B cell (primary cell): ENCODE measurements around the gene HSDL2. TPM values are rescaled to one million over a fixed set of nuclear protein-coding genes. Genes with fewer than 3 reads are reported as not detected.
A peak's percentile ranks its signal among the peaks of the same experiment; 100 is the strongest.

ENCODE experiments used
- ATAC-seq: fragments of 200-7000 bp; cut with Tn5 transposase; one replicate; pipeline ENCODE4 v1.10.0; 2021; ENCODE audit warnings: low read depth, mild to moderate bottlenecking, moderate number of reproducible peaks, moderate library complexity
- CTCF ChIA-PET: fragments of 350-600 bp; sonication (Branson Sonifier 250); formaldehyde crosslinking; loops from one replicate; lab custom pipeline; 2021; ENCODE audit warnings: antibody characterized with exemption, inconsistent platforms; lab: Charles Lee
- POLR2A ChIA-PET: fragments of 350-600 bp; sonication (Branson Sonifier 250); formaldehyde crosslinking; loops from one replicate; lab custom pipeline; 2021; ENCODE audit warnings: antibody characterized with exemption; lab: Charles Lee
- DNase-seq: peaks from one replicate; pipeline ENCODE4 v3.0.0; 2013
- H2AFZ ChIP-seq: 2 replicates; pipeline ENCODE4 v1.6.1; 2012; ENCODE audit warnings: mild to moderate bottlenecking, low read depth, low read length; ENCODE audit not compliant: insufficient read depth, poor library complexity, severe bottlenecking
- H3K27ac ChIP-seq, 2 donors: 1 replicate in 1 of 2; 2 replicates in 1 of 2; pipeline ENCODE4 v1.5.1; 2012 to 2013; ENCODE audit warnings: low read length in 2 of 2, mild to moderate bottlenecking in 2 of 2, moderate library complexity in 1 of 2
- H3K27me3 ChIP-seq, 4 experiments: fragments of 200-600 bp in 1 of 4; sonication (generic) in 1 of 4; replicated peaks in 1 of 4; 1 replicate in 2 of 4; 2 replicates in 2 of 4; pipeline versions ENCODE4 v1.6.1 to v1.7.0; 2013 to 2016; ENCODE audit warnings: low read length in 3 of 4, mild to moderate bottlenecking in 2 of 4, mixed read lengths in 1 of 4, moderate library complexity in 1 of 4; ENCODE audit not compliant: insufficient read depth in 4 of 4, control insufficient read depth in 3 of 4; ENCODE audit errors: control extremely low read depth in 1 of 4
- H3K36me3 ChIP-seq, 2 experiments: replicated peaks in 1 of 2; 1 replicate in 1 of 2; 2 replicates in 1 of 2; pipeline versions ENCODE4 v1.6.1 to v1.7.1; 2013; ENCODE audit warnings: low read length in 1 of 2; ENCODE audit not compliant: insufficient read depth in 2 of 2, control insufficient read depth in 1 of 2; ENCODE audit errors: control extremely low read depth in 1 of 2, extremely low read depth in 1 of 2
- H3K4me1 ChIP-seq, 2 donors: fragments of 200-600 bp in 1 of 2; sonication (generic) in 1 of 2; 1 replicate in 1 of 2; 2 replicates in 1 of 2; pipeline versions ENCODE4 v1.5.1 to v1.6.1; 2013 to 2017; ENCODE audit warnings: low read length in 2 of 2; ENCODE audit not compliant: control insufficient read depth in 2 of 2, insufficient read depth in 2 of 2
- H3K4me2 ChIP-seq: replicated peaks from 2 replicates; pipeline ENCODE3; 2012; ENCODE audit warnings: mild to moderate bottlenecking, low read depth, low read length; ENCODE audit not compliant: poor library complexity, severe bottlenecking
- H3K4me3 ChIP-seq, 5 experiments: fragments of 200-600 bp in 1 of 5; sonication (generic) in 1 of 5; 1 replicate in 3 of 5; 2 replicates in 2 of 5; pipeline versions ENCODE4 v1.5.1 to v1.7.0; 2011 to 2016; ENCODE audit warnings: low read length in 4 of 5, mild to moderate bottlenecking in 4 of 5, low read depth in 2 of 5, control low read depth in 1 of 5, moderate library complexity in 1 of 5; ENCODE audit not compliant: insufficient read depth in 1 of 5; ENCODE audit errors: control extremely low read depth in 1 of 5, extremely low read depth in 1 of 5
- H3K79me2 ChIP-seq: fragments of 200-600 bp; sonication (generic); one replicate; pipeline ENCODE4 v1.6.0; 2016; ENCODE audit warnings: low read length; ENCODE audit not compliant: control insufficient read depth, insufficient read depth
- H3K9ac ChIP-seq: fragments of 200-600 bp; sonication (generic); 2 replicates; pipeline ENCODE4 v1.6.1; 2017; ENCODE audit warnings: mild to moderate bottlenecking, low read length, moderate library complexity
- H3K9me3 ChIP-seq, 3 donors: one replicate each; pipeline versions ENCODE4 v1.6.1 to v1.7.1; 2013; ENCODE audit warnings: low read length in 2 of 3; ENCODE audit not compliant: control insufficient read depth in 2 of 3, insufficient read depth in 1 of 3; ENCODE audit errors: control extremely low read depth in 1 of 3
- H4K20me1 ChIP-seq: 2 replicates; pipeline ENCODE4 v1.6.0; 2012; ENCODE audit warnings: mild to moderate bottlenecking, low read length; ENCODE audit not compliant: insufficient read depth, control insufficient read depth, poor library complexity, severe bottlenecking
- H3K27ac Mint-ChIP-seq: one replicate; pipeline ENCODE4 v1.8.0; 2021; ENCODE audit warnings: mixed read lengths
- H3K27me3 Mint-ChIP-seq: one replicate; pipeline ENCODE4 v1.8.0; 2021; ENCODE audit warnings: mixed read lengths
- H3K4me1 Mint-ChIP-seq: one replicate; pipeline ENCODE4 v1.8.0; 2021; ENCODE audit warnings: mixed read lengths
- H3K4me3 Mint-ChIP-seq: one replicate; pipeline ENCODE4 v1.8.0; 2021; ENCODE audit warnings: mixed read lengths
- H3K9me3 Mint-ChIP-seq: one replicate; pipeline ENCODE4 v1.8.0; 2022; ENCODE audit warnings: mixed read lengths; ENCODE audit not compliant: insufficient read depth
- EZH2 ChIP-seq: IDR thresholded peaks from 2 replicates; pipeline ENCODE4 v1.6.1; 2012; ENCODE audit warnings: borderline replicate concordance, low read depth, mild to moderate bottlenecking, moderate library complexity, low read length; ENCODE audit not compliant: insufficient read depth, poor library complexity, severe bottlenecking
- WGBS: methylation state at CpG from one replicate; pipeline ENCODE4 v1.1.5; 2013; ENCODE audit warnings: missing lambda C conversion rate; ENCODE audit not compliant: insufficient coverage; 5-methylcytosine and 5-hydroxymethylcytosine counted together
- intact Hi-C: fragments of 100-400 bp; cut with micrococcal nuclease; formaldehyde crosslinking; loops from one replicate; pipeline ENCODE4 v1.10.0; 2022
- polyA plus RNA-seq: library from polyadenylated mRNA; depleted of rRNA; stranded (reverse); fragments of >200 nt; gene quantifications from 2 replicates; pipeline ENCODE4 v1.2.3, GENCODE V29; 2012
- total RNA-seq, 2 donors: library from RNA; stranded (reverse); fragments of 120-200 nt in 1 of 2; gene quantifications; 1 replicate in 1 of 2; 2 replicates in 1 of 2; pipeline versions ENCODE4 v1.2.3 to v1.2.4, GENCODE V29; 2013 to 2022
- TF ChIP-seq, protein P1 (sequence below): fragments of 200-600 bp; IDR thresholded peaks from one replicate; pipeline ENCODE4 v1.8.0; 2022; ENCODE audit warnings: antibody characterized with exemption, mild to moderate bottlenecking

The HSDL2 gene
- total and polyA plus RNA-seq, 2 donors (not counting 1 experiment from before 2014, with no cell fraction given), result 5.8 to 11.7 TPM

DNA sequence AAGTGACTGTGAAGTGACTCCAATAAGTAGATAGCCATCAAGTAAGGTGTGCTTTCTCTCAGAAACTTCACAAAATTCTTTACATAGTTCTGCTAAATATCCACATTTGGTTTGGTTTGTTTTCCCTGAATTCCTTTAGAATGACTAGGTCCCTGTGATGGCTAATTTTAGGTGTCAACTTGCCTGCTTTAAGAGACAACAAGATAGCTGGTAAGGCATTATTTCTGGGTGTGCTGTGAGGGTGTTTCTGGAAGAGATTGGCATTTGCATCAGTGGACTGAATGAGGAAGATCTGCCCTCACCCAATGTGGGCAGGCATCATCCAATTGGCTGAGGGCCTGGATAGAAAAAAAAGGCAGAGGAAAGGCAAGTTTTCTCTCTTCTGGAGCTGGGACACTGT lies 38.2 kb upstream of the HSDL2 start:
- no peaks in the 10 kb centered on the region for H4K20me1 ChIP-seq
- ChIA-PET POLR2A (no interaction called here), CTCF (no interaction called here)
- Mint-ChIP-seq H3K4me3 (no peak overlapping the region), H3K27me3 (no peaks in the 10 kb centered on the region), H3K27ac (no peak overlapping the region), H3K9me3 (no peaks in the 10 kb centered on the region), H3K4me1 (no peaks in the 10 kb centered on the region)
- H3K27ac ChIP-seq, result no peak overlapping the region
- no peaks in the 10 kb centered on the region for H3K4me1 ChIP-seq
- H2AFZ ChIP-seq, result no peak overlapping the region
- TF ChIP-seq EZH2, result no peak
- TF ChIP-seq, protein P1, sequence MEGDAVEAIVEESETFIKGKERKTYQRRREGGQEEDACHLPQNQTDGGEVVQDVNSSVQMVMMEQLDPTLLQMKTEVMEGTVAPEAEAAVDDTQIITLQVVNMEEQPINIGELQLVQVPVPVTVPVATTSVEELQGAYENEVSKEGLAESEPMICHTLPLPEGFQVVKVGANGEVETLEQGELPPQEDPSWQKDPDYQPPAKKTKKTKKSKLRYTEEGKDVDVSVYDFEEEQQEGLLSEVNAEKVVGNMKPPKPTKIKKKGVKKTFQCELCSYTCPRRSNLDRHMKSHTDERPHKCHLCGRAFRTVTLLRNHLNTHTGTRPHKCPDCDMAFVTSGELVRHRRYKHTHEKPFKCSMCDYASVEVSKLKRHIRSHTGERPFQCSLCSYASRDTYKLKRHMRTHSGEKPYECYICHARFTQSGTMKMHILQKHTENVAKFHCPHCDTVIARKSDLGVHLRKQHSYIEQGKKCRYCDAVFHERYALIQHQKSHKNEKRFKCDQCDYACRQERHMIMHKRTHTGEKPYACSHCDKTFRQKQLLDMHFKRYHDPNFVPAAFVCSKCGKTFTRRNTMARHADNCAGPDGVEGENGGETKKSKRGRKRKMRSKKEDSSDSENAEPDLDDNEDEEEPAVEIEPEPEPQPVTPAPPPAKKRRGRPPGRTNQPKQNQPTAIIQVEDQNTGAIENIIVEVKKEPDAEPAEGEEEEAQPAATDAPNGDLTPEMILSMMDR, result no peak
- intact Hi-C loops, result no loop called here
- DNase-seq, result no peak
- no peaks in the 10 kb centered on the region for H3K79me2 ChIP-seq
- ATAC-seq, result no peak
- no peak overlapping the region for H3K9ac ChIP-seq
- H3K36me3 ChIP-seq, result no peaks in the 10 kb centered on the region
- no peak overlapping the region for H3K4me3 ChIP-seq
- H3K4me2 ChIP-seq, result no peak overlapping the region
- no peaks in the 10 kb centered on the region for H3K9me3 ChIP-seq
- H3K27me3 ChIP-seq, result no peaks in the 10 kb centered on the region

DNA sequence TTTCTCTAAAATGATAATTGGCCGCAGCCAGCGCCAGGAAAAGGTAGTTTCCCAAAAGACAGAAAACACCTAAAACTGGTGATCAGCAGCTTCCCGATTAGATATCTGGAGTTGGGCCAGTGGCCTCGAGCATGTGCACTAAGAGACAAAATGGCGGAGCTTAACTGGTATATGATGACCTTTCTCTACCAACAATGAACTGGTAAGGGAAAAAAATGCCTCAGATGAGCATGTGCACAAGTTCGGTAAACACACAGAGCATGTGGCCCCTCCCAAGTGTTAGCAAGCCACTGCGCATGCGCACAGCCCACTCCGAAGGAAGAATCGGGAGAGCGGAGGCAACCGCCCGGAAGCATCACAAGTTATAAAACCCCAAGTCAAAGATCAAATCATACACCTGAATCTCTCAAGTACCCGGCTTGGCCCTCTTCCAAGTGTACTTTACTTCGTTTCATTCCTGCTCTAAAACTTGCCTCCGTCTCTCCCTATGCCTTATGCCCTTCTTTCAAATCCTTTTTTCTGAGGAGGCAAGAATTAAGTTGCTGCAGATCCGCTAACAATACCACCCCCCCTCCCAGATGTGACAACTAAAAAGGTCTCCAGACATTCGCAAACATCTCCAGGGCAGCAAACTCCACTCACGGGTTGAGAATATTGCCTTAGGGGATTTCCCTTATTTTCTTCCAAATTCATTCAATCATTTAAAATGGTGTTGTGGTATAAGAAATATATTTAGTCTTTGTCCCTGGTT lies 31.5 kb upstream of the HSDL2 start:
- DNase-seq (peak; percentile 74), ATAC-seq (peak; percentile 63)
- H2AFZ ChIP-seq, result peak overlapping the region; percentile 65
- intact Hi-C loops, result loop anchor here (2.0 kb wide), 1 partner anchor 14 kb away; no protein-coding TSS in a partner anchor
- H3K9me3 ChIP-seq, result no peaks in the 10 kb centered on the region
- H3K4me1 ChIP-seq, result peaks cover 5 to 9% of the 10 kb centered on the region in 2 donors
- peaks cover 0 to 3% (median 0%) of the 10 kb centered on the region in 4 experiments for H3K27me3 ChIP-seq
- TF ChIP-seq, protein P1, result no peak
- no peak for TF ChIP-seq EZH2
- peak overlapping the region; percentile 60 for H3K9ac ChIP-seq
- Mint-ChIP-seq H3K4me1 (peaks cover 12% of the 10 kb centered on the region), H3K27ac (peak overlapping the region; percentile 75), H3K9me3 (no peaks in the 10 kb centered on the region), H3K27me3 (no peaks in the 10 kb centered on the region), H3K4me3 (peak overlapping the region; percentile 86)
- peak overlapping the region; percentile 73 for H3K4me2 ChIP-seq
- ChIA-PET CTCF (interaction anchor here (1.0 to 1.3 kb wide), 2 partner anchors 13 to 14 kb away, joined by 3 to 6 read pairs; no protein-coding TSS in a partner anchor), POLR2A (interaction anchor here (0.5 kb wide), 1 partner anchor 31 kb away, joined by 5 read pairs; no protein-coding TSS in a partner anchor)
- no peaks in the 10 kb centered on the region for H3K79me2 ChIP-seq
- H4K20me1 ChIP-seq, result no peaks in the 10 kb centered on the region
- 51% methylated on average over 16 of the region's 19 CpGs for WGBS
- peak overlapping the region; percentile 40 to 62 (median 45) for H3K4me3 ChIP-seq
- no peak overlapping the region for H3K27ac ChIP-seq
- H3K36me3 ChIP-seq, result no peaks in the 10 kb centered on the region
